Naive B cell (primary cell): Measurements from ENCODE around the gene VPS33B. TPM values are rescaled to one million over a fixed set of nuclear protein-coding genes. Genes with fewer than 3 reads are reported as not detected.

ENCODE experiments used
- ATAC-seq, 2 donors: fragments of 150-1000 bp; cut with Tn5 transposase; 2 replicates each; pipeline ENCODE4 v1.10.0; 2021; ENCODE audit warnings: low read depth in 2 of 2, mild to moderate bottlenecking in 2 of 2, moderate library complexity in 2 of 2
- DNase-seq: peaks from one replicate; pipeline ENCODE4 v3.0.0; 2022
- H3K27ac Mint-ChIP-seq, 6 donors: one replicate each; pipeline ENCODE4 v1.8.0; 2020 to 2022; ENCODE audit warnings: mild to moderate bottlenecking in 6 of 6, mixed read lengths in 6 of 6, moderate library complexity in 5 of 6, inconsistent platforms in 2 of 6
- H3K27me3 Mint-ChIP-seq, 3 donors: one replicate each; pipeline ENCODE4 v1.8.0; 2021 to 2022; ENCODE audit warnings: mixed read lengths in 3 of 3, mild to moderate bottlenecking in 1 of 3
- H3K36me3 Mint-ChIP-seq, 2 donors: one replicate each; pipeline ENCODE4 v1.8.0; 2020 to 2022; ENCODE audit warnings: mixed read lengths in 2 of 2, inconsistent platforms in 1 of 2, mild to moderate bottlenecking in 1 of 2
- H3K4me1 Mint-ChIP-seq, 3 donors: one replicate each; pipeline ENCODE4 v1.8.0; 2020 to 2022; ENCODE audit warnings: mixed read lengths in 3 of 3, inconsistent platforms in 1 of 3, mild to moderate bottlenecking in 1 of 3, moderate library complexity in 1 of 3
- H3K4me3 Mint-ChIP-seq, 8 donors: one replicate each; pipeline ENCODE4 v1.8.0; 2020 to 2022; ENCODE audit warnings: mild to moderate bottlenecking in 8 of 8, mixed read lengths in 8 of 8, moderate library complexity in 8 of 8, inconsistent platforms in 2 of 8
- H3K9me3 Mint-ChIP-seq, 7 donors: one replicate each; pipeline ENCODE4 v1.8.0; 2020 to 2022; ENCODE audit warnings: mixed read lengths in 7 of 7, mild to moderate bottlenecking in 5 of 7, inconsistent platforms in 2 of 7, moderate library complexity in 1 of 7
- polyA plus RNA-seq, 6 donors: library from polyadenylated mRNA; unstranded; fragments of 300-500 nt; fragmentation: Illumina TruSeq; gene quantifications; one replicate each; pipeline ENCODE4 v1.2.3, GENCODE V29; 2021; ENCODE audit warnings: low read depth in 6 of 6

Gene VPS33B
- 1 to 10 TPM; 4.6 to 7.5 (median 6.5) TPM for polyA plus RNA-seq

DNA sequence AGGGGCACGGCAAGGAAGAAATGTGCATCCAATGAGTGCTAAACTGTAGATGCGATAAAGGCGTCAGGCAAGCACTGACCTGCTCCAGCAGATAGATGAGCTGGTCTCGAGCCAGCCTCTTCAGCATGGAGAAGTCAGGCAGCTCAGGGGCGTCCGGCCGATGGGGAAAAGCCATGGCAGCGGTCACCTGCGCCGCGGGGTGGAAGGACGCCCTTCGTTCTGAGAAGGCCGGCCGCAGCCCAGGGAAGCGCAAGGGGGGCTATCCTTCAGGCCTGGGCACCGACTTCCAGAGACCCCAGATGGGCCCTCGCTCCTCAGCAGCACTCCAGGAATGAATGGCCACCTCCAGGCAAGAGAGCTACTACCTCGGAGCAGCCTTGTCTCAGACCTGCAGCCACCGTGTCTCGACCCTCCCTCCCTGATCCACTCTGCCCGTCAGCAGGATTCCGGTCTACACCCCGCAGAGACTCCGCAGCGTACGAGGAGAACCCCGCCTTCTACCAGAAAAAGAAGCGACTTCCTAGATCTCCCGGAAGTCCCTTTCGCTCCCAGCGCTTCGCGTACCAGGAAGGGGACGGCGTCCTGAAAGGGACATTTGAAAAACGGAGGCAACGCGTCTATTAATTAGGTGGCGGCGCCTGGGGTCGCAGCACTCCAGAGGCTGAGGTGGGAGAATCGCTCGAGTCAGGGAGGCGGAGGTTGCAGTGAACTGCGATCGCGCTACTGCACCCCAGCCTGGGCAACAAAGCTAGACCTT lies at the start of gene VPS33B:
Gene VPS33B, minus strand, starts transcription at position 520 of the 757 bp plus-strand sequence. Its CDS starts 345 bp downstream, at position 175.
- Mint-ChIP-seq H3K36me3 (no peaks in the 10 kb centered on the region), H3K9me3 (no peaks in the 10 kb centered on the region), H3K27ac (peak within 1 kb of the TSS; percentile 88 to 96 (median 92)), H3K4me1 (peaks cover 39 to 51% (median 48%) of the 10 kb centered on the region in 3 donors), H3K27me3 (no peaks in the 10 kb centered on the region), H3K4me3 (peak within 1 kb of the TSS; percentile 87 to 99 (median 97))
- ATAC-seq (peak; percentile 81 to 85), DNase-seq (peak; percentile 75)

DNA sequence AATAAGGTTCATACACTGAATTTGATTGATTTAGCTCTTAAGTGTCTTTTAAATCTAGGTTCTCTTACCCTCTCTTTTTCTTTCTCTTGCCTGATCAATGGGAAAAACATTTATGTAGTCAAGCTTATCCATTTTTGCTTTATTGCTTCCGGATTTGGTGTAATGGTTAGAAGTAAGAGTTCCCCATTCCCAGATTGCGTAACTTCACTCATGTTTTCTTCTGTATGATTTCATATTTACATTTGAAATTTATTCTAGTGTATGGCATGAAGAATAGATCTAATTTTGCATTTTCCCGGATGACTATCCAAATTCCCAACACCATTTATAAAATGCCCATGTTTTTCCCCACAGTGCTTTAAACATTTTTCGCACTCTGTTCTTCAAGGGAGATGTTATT lies 49.8 kb upstream of the VPS33B start:
- H3K4me3 Mint-ChIP-seq = no peak overlapping the region
- H3K36me3 Mint-ChIP-seq = no peaks in the 10 kb centered on the region
- H3K27me3 Mint-ChIP-seq = peaks cover 18 to 55% (median 52%) of the 10 kb centered on the region in 3 donors

DNA sequence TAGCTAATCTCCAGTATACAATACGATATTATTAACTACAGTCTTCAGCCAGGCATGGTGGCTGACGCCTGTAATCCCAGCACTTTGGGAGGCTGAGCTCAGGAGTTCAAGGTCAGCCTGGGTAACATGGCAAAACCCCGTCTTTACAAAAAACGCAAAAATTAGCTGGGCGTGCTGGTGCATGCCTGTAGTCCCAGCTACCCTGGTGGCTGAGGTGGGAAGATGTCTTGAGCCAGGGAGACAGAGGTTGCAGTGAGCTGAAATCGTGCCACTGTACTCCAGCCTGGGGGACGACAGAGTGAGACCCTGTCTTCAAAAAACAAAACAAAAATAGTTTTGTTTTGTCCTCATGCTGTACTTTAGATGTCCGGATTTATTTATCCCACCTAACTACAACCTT lies 48.5 kb upstream of the VPS33B start:
- no peak for DNase-seq
- no peak overlapping the region for H3K4me3 Mint-ChIP-seq
- peaks cover 14 to 63% (median 60%) of the 10 kb centered on the region in 3 donors for H3K27me3 Mint-ChIP-seq
- no peaks in the 10 kb centered on the region for H3K36me3 Mint-ChIP-seq
- no peak for ATAC-seq
- H3K4me1 Mint-ChIP-seq = no peaks in the 10 kb centered on the region
- no peak overlapping the region for H3K27ac Mint-ChIP-seq
- H3K9me3 Mint-ChIP-seq = no peaks in the 10 kb centered on the region

More for the DNA sequence above, 49.8 kb upstream of the VPS33B start:
- Mint-ChIP-seq H3K4me1 (no peaks in the 10 kb centered on the region), H3K27ac (no peak overlapping the region), H3K9me3 (no peaks in the 10 kb centered on the region)
- ATAC-seq (no peak), DNase-seq (no peak)

DNA sequence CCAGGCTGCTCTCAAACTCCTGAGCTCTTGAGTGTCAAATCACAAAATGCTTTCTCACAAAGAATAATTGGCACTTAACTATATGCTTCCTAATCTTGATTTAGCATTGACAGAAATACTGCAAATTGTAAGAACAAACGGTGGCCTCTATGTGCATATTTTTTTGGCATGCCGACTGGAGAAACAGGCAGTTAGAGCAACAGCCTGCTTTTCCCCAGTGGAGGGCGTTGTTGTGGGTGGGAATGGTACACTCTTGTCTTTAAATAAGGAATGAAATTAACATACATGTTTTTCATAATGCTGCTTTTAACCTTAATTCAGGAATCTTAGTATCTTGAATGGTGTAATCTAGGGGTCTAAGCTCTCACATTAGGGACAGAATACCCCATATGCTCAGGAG lies 46.6 kb upstream of the VPS33B start:
- H3K36me3 Mint-ChIP-seq = peaks cover 0 to 9% of the 10 kb centered on the region in 2 donors
- H3K27ac Mint-ChIP-seq = no peak overlapping the region
- peaks cover 20 to 66% (median 52%) of the 10 kb centered on the region in 3 donors for H3K27me3 Mint-ChIP-seq

DNA sequence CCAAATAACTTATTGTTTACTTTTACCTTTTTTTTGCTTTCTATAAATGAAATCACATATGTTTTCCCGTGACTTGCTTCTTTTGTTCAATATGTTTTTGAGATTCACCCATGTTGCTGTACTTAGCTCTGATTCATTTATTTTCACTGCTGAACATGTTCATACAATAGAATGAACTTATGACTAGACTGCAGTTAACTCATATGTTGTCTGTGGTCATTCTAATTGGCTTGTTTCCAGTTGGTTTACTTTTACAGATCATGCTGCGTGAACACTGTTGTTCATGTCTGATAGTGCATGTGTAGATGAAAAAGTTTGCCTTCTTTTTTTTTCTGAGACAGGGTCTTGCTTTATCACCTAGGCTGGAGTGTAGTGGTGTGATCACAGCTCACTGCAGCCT lies 46.0 kb upstream of the VPS33B start:
- Mint-ChIP-seq H3K9me3 (peaks cover 5 to 12% (median 8%) of the 10 kb centered on the region in 7 donors), H3K27ac (no peak overlapping the region), H3K36me3 (peaks cover 0 to 9% of the 10 kb centered on the region in 2 donors), H3K27me3 (peaks cover 25 to 65% (median 52%) of the 10 kb centered on the region in 3 donors), H3K4me1 (no peaks in the 10 kb centered on the region), H3K4me3 (no peak overlapping the region)
- DNase-seq (no peak), ATAC-seq (no peak)

More for the DNA sequence above, 46.6 kb upstream of the VPS33B start:
- Mint-ChIP-seq H3K4me3 (no peak overlapping the region), H3K4me1 (no peaks in the 10 kb centered on the region), H3K9me3 (peaks cover 5 to 12% (median 8%) of the 10 kb centered on the region in 7 donors)
- DNase-seq = no peak
- no peak for ATAC-seq

DNA sequence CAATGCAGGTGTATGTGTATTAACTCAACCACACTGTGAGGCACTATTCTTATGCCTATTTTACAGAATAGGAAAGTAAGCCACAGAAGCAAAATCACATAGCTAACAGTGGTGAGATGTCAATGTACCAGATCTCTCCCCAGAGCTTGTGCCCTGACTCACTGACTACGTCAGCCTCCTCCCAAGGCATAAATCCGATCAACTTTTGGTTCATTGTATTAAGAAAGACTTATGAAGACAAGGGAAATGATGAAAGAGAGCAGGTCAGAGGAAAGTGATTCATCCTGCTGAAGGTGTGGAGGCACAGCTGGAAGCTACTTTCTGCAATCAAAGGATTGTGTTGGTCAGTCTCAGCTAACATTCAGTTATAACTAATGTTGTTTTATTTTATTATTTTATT lies 44.6 kb upstream of the VPS33B start:
- DNase-seq (no peak), ATAC-seq (no peak)
- Mint-ChIP-seq H3K36me3 (peaks cover 0 to 9% of the 10 kb centered on the region in 2 donors), H3K4me3 (no peak overlapping the region), H3K27me3 (peaks cover 20 to 56% (median 38%) of the 10 kb centered on the region in 3 donors), H3K9me3 (peaks cover 5 to 12% (median 8%) of the 10 kb centered on the region in 7 donors), H3K4me1 (no peaks in the 10 kb centered on the region), H3K27ac (peak overlapping the region in 1 of 6 donors; percentile 43)

DNA sequence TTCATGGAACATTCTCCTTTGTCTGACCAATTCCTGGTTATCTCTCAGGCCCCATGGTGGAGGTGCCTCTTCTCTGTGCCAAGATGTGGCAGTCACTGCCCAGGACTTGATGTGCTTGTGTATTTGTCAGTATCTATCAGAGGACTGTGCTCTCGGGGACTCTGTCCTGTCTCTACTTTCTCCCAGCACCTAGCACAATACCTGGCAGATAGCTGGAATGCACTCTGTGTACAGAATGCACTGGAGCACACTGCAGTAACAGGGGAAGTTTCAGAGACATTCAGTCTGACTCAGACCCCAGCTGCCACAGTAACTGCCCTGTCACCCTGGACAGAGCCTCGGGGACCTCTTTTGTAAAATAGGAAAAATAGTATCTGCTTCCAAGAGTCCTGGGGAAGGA lies 43.1 kb upstream of the VPS33B start:
- no peak for DNase-seq
- Mint-ChIP-seq H3K27ac (no peak overlapping the region), H3K36me3 (peaks cover 0 to 9% of the 10 kb centered on the region in 2 donors), H3K4me1 (no peaks in the 10 kb centered on the region), H3K27me3 (peaks cover 15 to 55% (median 31%) of the 10 kb centered on the region in 3 donors), H3K4me3 (no peak overlapping the region), H3K9me3 (peaks cover 5 to 12% (median 8%) of the 10 kb centered on the region in 7 donors)
- ATAC-seq = no peak

DNA sequence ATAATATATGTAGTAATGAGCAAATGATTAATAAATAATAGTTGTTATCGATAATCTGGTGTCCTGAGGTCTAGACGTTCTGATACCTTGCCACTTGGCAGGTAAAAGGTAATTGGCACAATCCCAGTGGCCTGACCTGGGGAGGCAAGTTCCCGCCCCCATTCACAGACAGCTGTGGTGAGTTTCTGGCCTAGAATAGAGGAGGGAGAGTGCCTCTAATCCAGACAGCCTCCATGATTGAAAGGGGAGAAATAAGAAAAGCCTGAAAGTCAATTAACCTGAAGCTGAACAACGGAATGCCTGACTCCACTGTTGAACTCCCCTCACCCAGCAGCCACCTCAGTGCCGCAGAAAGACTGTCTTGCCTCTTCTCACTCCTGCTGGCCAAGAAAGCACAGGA lies 39.6 kb upstream of the VPS33B start:
- H3K27ac Mint-ChIP-seq = no peak overlapping the region
- no peak overlapping the region for H3K4me3 Mint-ChIP-seq
- peaks cover 0 to 9% of the 10 kb centered on the region in 2 donors for H3K36me3 Mint-ChIP-seq
- H3K27me3 Mint-ChIP-seq = peaks cover 34 to 64% (median 36%) of the 10 kb centered on the region in 3 donors
- no peaks in the 10 kb centered on the region for H3K4me1 Mint-ChIP-seq
- ATAC-seq (no peak), DNase-seq (no peak)
- H3K9me3 Mint-ChIP-seq = peaks cover 5 to 12% (median 10%) of the 10 kb centered on the region in 7 donors

DNA sequence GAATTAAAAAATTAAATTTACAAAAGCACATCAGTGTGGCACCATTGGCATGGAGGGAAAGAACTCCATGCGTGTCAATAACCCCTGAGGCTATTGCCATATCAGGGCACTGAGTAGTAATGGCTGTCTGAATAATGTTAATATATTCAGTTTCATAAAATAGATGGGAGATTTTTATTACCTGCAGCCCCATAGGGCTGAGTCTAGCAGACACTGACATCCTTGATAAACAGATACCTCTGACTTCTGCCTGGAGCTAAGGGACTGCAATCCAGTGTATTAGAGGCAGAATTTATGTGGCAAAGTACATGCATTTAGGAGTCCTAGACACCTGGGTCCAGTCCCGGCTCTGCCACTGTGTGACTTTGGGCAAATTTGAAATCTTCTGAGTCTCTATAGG lies 38.8 kb upstream of the VPS33B start:
- H3K9me3 Mint-ChIP-seq = peaks cover 5 to 12% (median 10%) of the 10 kb centered on the region in 7 donors
- H3K36me3 Mint-ChIP-seq = peaks cover 0 to 9% of the 10 kb centered on the region in 2 donors
- ATAC-seq = no peak
- no peak for DNase-seq
- H3K4me3 Mint-ChIP-seq = no peak overlapping the region
- H3K4me1 Mint-ChIP-seq = peaks cover 0 to 3% (median 0%) of the 10 kb centered on the region in 3 donors
- no peak overlapping the region for H3K27ac Mint-ChIP-seq
- H3K27me3 Mint-ChIP-seq = peaks cover 37 to 64% (median 39%) of the 10 kb centered on the region in 3 donors

DNA sequence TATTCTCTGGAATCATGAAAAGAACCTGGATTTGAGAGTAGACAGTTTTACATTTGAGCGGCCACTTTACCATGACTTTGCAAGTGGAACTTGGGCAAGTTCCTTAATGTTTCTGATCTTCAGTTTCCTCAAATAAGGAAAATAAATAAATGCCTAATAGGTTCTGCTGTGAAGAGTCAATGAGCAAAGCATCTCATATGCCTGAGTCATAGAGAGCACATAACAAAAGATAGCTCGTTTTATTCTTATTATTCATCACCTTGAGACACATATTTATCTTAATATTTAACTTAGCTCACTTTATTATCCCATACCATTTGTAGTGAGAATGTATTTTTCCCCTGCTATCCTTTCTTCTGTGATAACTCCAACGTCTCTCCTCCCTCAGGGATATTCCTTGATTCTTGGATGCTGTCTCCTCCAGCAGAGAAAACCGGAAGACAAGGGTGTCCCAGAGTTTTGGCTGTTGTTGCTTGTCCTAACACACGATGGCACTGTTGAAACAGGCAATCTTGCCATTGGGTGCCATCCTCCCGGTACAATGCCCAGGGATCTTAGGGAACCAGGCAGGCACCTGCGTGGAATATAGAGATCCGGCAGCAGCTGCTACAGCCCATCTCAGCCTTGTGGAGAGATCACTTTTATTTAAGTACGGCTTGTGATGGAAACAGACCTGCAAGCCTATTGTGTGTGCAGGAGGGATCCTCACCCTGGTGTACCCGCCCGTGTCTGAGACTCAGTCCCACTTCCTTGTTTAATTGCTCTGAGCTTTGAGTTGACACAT lies 33.3 kb upstream of the VPS33B start:
- Mint-ChIP-seq H3K27me3 (peaks cover 50 to 86% (median 79%) of the 10 kb centered on the region in 3 donors), H3K9me3 (peaks cover 0 to 3% (median 0%) of the 10 kb centered on the region in 7 donors), H3K4me3 (no peak overlapping the region), H3K27ac (no peak overlapping the region), H3K36me3 (no peaks in the 10 kb centered on the region), H3K4me1 (peaks cover 0 to 8% (median 0%) of the 10 kb centered on the region in 3 donors)
- ATAC-seq = peak in 1 of 2 donors; percentile 47
- no peak for DNase-seq

DNA sequence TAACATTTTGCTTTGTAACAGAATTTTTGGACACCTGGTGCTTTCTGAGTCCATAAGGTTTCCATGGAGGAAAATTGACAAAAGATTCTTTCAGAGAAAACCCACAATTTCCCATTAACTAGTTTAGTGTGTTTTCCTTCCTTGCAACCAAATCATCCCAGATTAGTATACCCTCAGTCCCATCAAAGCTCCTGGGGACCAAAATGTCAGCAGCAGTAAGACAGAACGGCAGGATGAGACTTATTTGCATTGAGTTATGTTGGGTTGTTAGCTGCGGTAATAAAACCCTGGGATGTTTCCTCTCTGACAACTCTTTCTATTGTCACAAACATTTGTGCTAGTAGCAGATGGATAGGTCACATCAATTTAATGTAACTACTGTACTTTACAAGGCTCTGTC lies 32.4 kb upstream of the VPS33B start:
- no peaks in the 10 kb centered on the region for H3K36me3 Mint-ChIP-seq
- peaks cover 0 to 9% (median 3%) of the 10 kb centered on the region in 3 donors for H3K4me1 Mint-ChIP-seq
- H3K4me3 Mint-ChIP-seq = no peak overlapping the region
- no peak overlapping the region for H3K27ac Mint-ChIP-seq
- H3K27me3 Mint-ChIP-seq = peaks cover 49 to 84% (median 70%) of the 10 kb centered on the region in 3 donors
- H3K9me3 Mint-ChIP-seq = peaks cover 0 to 1% (median 0%) of the 10 kb centered on the region in 7 donors
- no peak for ATAC-seq
- no peak for DNase-seq

DNA sequence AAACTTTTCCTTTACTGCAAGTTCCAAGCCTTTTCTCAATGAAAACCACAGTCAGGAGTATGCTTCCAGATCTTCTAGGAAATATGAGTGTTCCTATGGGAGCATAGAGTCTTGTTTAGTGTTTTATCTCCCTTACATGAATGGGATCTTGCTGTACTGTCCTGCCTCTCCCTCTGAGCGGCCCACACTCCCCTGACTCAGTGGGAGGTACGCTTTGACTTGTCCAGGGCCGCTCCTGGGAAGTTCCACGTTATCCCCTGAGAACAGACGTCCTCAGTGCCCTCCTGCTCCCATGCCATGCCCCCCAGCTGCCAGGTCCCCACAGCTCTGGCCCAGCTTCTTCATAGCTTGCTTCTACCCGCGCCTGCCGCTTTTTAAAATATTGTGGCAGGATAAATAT lies 28.9 kb upstream of the VPS33B start:
- H3K27me3 Mint-ChIP-seq = peaks cover 37 to 49% (median 37%) of the 10 kb centered on the region in 3 donors
- DNase-seq (no peak), ATAC-seq (no peak)
- H3K36me3 Mint-ChIP-seq = no peaks in the 10 kb centered on the region
- H3K9me3 Mint-ChIP-seq = peaks cover 0 to 1% (median 0%) of the 10 kb centered on the region in 7 donors
- H3K4me1 Mint-ChIP-seq = peaks cover 15 to 31% (median 17%) of the 10 kb centered on the region in 3 donors
- no peak overlapping the region for H3K4me3 Mint-ChIP-seq
- H3K27ac Mint-ChIP-seq = no peak overlapping the region

DNA sequence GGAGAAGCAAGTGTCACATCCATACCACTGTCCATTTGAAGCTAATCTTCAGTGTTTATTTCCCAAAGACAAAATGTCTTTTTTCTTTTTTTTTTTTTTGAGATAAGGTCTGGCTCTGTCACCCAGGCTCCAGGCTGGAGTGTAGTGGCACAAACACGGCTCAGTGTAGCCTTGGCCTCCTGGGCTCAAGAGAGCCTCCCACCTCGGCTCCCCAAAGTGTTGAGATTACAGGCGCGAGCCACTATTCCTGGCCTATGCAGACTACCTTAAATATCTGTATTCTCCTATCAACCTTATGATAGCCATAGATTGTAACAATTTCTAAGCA lies 27.7 kb upstream of the VPS33B start:
- Mint-ChIP-seq H3K9me3 (peaks cover 0 to 5% (median 0%) of the 10 kb centered on the region in 7 donors), H3K27ac (no peak overlapping the region), H3K4me3 (peak overlapping the region in 1 of 8 donors; percentile 11), H3K36me3 (no peaks in the 10 kb centered on the region), H3K27me3 (peaks cover 25 to 38% (median 27%) of the 10 kb centered on the region in 3 donors), H3K4me1 (peaks cover 12 to 31% (median 15%) of the 10 kb centered on the region in 3 donors)
- DNase-seq (no peak), ATAC-seq (no peak)
